Measurements from ENCODE around the gene CCDC194.

The CCDC194 gene

DNA sequence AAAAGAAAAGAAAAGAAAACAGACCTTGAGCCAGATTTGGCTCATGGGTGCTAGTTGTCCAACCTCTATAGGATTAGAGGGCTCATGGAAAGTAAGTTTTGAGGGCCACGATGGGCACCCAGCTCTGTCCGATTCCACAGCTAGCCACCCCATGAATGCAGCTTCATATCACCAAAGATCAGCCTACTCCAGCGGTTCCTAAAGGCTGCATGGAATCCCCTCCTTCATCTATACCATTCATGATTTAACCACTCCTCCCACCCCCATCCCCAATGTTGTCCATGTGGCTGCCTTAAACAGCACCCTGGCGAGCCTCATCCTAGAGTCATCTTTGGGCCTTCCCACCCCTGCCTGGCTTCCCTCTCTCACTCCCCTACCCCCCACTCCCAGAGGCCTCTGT is 27.9 kb upstream of the CCDC194 start (continued):
- no peak for TF ChIP-seq ZBTB10 (tag by site-specific recombination; IDR thresholded peaks at IDR 0.05)

DNA sequence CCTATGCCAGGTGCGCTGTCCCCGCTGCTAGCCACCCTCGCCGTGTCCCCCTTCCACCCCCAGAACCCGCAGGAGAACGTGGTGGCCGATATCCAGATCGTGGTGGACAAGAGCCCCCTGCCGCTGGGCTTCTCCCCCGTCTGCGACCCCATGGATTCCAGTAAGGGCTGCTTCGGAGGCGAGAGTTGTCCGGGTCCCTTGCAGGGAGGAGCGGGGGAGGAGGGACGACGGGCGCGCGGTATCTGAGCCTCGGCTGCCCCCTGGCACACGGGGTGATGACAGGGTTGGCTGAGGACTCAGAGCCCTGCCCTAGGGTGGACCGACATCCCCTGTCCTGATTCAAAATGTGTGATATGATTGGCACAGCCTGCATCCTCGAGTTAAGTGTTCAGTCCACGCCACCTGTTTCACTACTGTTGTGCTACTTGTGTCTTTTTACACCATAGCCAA is 26.5 kb upstream of the CCDC194 start:
- Histone ChIP-seq H3K27ac (ENCODE audit: extremely low read depth, low read depth, low read length) (peak overlapping the region; percentile 29; the same call in 1 of the 2 replicates), H3K36me3 (ENCODE audit: control insufficient read depth in 2 of 2, insufficient read depth in 1 of 2, low read length in 2 of 2) (peaks cover 4 to 6% of the 10 kb centered on the region in 2 experiments; a peak in 2 of 3 replicates), H3K9me3 (ENCODE audit: control insufficient read depth, insufficient read depth, low read depth, low read length) (no peaks in the 10 kb centered on the region), H3K4me3 (ENCODE audit: low read depth, low read length) (peak overlapping the region; percentile 69), H3K4me1 (ENCODE audit: control insufficient read depth, insufficient read depth, low read length) (peaks cover 2% of the 10 kb centered on the region; the same call in 1 of the 2 replicates)
- CTCF ChIA-PET: interaction anchor here (0.7 to 1.7 kb wide), 2 partner anchors 21 to 30 kb away, joined by 6 read pairs; no protein-coding TSS in a partner anchor
- POLR2A ChIA-PET: no interaction called here
- no peak for TF ChIP-seq BCL11B (tag by site-specific recombination; IDR thresholded peaks at IDR 0.05; ENCODE audit: low read depth)
- no peak for TF ChIP-seq HOXC10 (CRISPR knock-in tag; IDR thresholded peaks at IDR 0.05)
- TF ChIP-seq ZNF335 (tag by site-specific recombination; conservative IDR thresholded peaks at IDR 0.05): peak; percentile 44; the same call in 1 of the 2 replicates
- TF ChIP-seq ZNF404 (tag by site-specific recombination; IDR thresholded peaks at IDR 0.05): no peak
- no peak for TF ChIP-seq PRDM4 (tag by site-specific recombination; IDR thresholded peaks at IDR 0.05)
- no peak for TF ChIP-seq ZNF521 (tag by site-specific recombination; IDR thresholded peaks at IDR 0.05)
- TF ChIP-seq, protein P1, sequence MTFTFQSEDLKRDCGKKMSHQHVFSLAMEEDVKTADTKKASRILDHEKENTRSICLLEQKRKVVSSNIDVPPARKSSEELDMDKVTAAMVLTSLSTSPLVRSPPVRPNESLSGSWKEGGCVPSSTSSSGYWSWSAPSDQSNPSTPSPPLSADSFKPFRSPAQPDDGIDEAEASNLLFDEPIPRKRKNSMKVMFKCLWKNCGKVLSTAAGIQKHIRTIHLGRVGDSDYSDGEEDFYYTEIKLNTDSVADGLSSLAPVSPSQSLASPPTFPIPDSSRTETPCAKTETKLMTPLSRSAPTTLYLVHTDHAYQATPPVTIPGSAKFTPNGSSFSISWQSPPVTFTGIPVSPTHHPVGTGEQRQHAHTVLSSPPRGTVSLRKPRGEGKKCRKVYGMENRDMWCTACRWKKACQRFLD (tag by site-specific recombination; IDR thresholded peaks at IDR 0.05): no peak
- no peak for TF ChIP-seq ZSCAN30 (tag by site-specific recombination; IDR thresholded peaks at IDR 0.05)
- peak; percentile 35; the same call in 1 of the 2 replicates for TF ChIP-seq ZNF366 (tag by site-specific recombination; conservative IDR thresholded peaks at IDR 0.05)
- no peak for TF ChIP-seq ZNF701 (tag by site-specific recombination; IDR thresholded peaks at IDR 0.05)
- TF ChIP-seq ZNF391 (tag by site-specific recombination; IDR thresholded peaks at IDR 0.05; ENCODE audit: borderline replicate concordance, low read depth): no peak
- TF ChIP-seq SALL2 (tag by site-specific recombination; IDR thresholded peaks at IDR 0.05; ENCODE audit: borderline replicate concordance): no peak
- TF ChIP-seq ZNF776 (tag by site-specific recombination; IDR thresholded peaks at IDR 0.05; ENCODE audit: borderline replicate concordance): no peak
- TF ChIP-seq ZFHX2 (tag by site-specific recombination; conservative IDR thresholded peaks at IDR 0.05): 0 out of 2 replicates have a peak, but pooled peaks have one; percentile 9
- TF ChIP-seq ZNF426 (tag by site-specific recombination; IDR thresholded peaks at IDR 0.05): no peak
- TF ChIP-seq ZNF626 (tag by site-specific recombination; IDR thresholded peaks at IDR 0.05): no peak
- TF ChIP-seq IKZF3 (tag by site-specific recombination; IDR thresholded peaks at IDR 0.05): no peak
- no peak for TF ChIP-seq ZNF549 (tag by site-specific recombination; IDR thresholded peaks at IDR 0.05)
- TF ChIP-seq ZNF48 (tag by site-specific recombination; IDR thresholded peaks at IDR 0.05): no peak
- TF ChIP-seq ZNF571 (tag by site-specific recombination; IDR thresholded peaks at IDR 0.05): no peak
- no peak for TF ChIP-seq ZNF423 (tag by site-specific recombination; IDR thresholded peaks at IDR 0.05)
- no peak for TF ChIP-seq ZNF24 (tag by site-specific recombination; IDR thresholded peaks at IDR 0.05)
- no peak for TF ChIP-seq MYNN (tag by site-specific recombination; IDR thresholded peaks at IDR 0.05; ENCODE audit: borderline replicate concordance)
- TF ChIP-seq REPIN1 (tag by site-specific recombination; IDR thresholded peaks at IDR 0.05; ENCODE audit: low read depth): no peak
- TF ChIP-seq ZNF76 (tag by site-specific recombination; IDR thresholded peaks at IDR 0.05; ENCODE audit: borderline replicate concordance, low read depth): no peak
- TF ChIP-seq ZFP3 (tag by site-specific recombination; IDR thresholded peaks at IDR 0.05; ENCODE audit: low read depth): no peak
- TF ChIP-seq ZNF621 (tag by site-specific recombination; IDR thresholded peaks at IDR 0.05): no peak
- TF ChIP-seq ZNF768 (tag by site-specific recombination; IDR thresholded peaks at IDR 0.05): no peak
- TF ChIP-seq, protein P2, sequence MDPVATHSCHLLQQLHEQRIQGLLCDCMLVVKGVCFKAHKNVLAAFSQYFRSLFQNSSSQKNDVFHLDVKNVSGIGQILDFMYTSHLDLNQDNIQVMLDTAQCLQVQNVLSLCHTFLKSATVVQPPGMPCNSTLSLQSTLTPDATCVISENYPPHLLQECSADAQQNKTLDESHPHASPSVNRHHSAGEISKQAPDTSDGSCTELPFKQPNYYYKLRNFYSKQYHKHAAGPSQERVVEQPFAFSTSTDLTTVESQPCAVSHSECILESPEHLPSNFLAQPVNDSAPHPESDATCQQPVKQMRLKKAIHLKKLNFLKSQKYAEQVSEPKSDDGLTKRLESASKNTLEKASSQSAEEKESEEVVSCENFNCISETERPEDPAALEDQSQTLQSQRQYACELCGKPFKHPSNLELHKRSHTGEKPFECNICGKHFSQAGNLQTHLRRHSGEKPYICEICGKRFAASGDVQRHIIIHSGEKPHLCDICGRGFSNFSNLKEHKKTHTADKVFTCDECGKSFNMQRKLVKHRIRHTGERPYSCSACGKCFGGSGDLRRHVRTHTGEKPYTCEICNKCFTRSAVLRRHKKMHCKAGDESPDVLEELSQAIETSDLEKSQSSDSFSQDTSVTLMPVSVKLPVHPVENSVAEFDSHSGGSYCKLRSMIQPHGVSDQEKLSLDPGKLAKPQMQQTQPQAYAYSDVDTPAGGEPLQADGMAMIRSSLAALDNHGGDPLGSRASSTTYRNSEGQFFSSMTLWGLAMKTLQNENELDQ (tag by site-specific recombination; IDR thresholded peaks at IDR 0.05; ENCODE audit: low read depth): no peak
